ENCODE measurements around the gene SARNP. TPM values are rescaled to one million over a fixed set of nuclear protein-coding genes. Genes with fewer than 3 reads are reported as not detected.

SARNP gene
- total RNA-seq, 2 experiments from 2014 or later, result 86.1 to 92.0 TPM

DNA sequence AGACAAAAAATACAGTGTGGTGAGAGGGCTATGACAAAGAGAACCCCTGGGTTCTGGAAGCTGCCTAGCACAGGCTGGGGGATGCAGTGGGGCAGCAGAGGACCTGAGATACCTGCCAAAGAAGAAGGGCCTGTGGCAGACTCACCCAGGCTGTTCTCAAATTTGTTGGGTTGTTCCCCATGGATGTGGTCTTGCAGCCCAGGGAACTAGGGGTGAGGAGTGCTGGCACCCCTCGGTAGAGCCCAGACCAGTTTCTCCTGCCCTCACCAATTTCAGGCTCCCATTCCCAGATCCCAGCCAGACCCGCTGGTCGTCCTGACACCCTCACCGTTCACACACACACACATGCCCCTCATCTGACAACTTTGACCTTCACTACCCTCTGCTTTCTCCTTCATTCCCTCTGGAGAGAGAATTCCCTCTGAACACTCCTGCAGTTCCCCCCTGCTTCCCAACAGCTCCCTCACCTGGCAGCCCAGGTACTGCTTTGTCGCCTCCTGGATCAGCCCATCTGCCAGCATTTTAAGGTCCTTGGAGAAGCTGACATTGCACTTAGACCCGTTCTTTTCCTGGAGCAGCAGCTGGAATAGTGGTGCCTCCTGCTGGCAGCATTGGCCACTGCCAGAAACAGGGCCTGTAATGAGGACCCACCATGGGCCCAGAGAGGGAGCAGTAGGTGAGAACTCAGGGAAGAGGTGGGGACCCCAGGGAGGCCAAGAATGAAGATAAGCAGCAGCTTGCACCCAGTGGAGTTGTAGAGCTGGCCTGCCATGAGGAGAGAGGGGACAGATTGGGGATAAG, 80.5 kb downstream of the SARNP start:
- ChIA-PET CTCF (ENCODE audit: unreplicated experiment) (interaction anchor here (1.2 to 1.3 kb wide), 2 partner anchors 16 to 63 kb away, joined by 3 to 5 read pairs; no protein-coding TSS in a partner anchor), POLR2A (interaction anchor here (0.6 to 3.1 kb wide), 7 partner anchors 10 to 359 kb away, joined by 3 to 14 read pairs (median 4); partner anchors contain the start of genes BLOC1S1, ORMDL2 and SARNP)
- peaks cover 18% of the 10 kb centered on the region for H3K4me1 ChIP-seq (ENCODE audit: insufficient read depth, low read length, poor library complexity, severe bottlenecking)
- BruUV-seq (replicated peaks), result no TSS peak
- TF ChIP-seq, protein P1, sequence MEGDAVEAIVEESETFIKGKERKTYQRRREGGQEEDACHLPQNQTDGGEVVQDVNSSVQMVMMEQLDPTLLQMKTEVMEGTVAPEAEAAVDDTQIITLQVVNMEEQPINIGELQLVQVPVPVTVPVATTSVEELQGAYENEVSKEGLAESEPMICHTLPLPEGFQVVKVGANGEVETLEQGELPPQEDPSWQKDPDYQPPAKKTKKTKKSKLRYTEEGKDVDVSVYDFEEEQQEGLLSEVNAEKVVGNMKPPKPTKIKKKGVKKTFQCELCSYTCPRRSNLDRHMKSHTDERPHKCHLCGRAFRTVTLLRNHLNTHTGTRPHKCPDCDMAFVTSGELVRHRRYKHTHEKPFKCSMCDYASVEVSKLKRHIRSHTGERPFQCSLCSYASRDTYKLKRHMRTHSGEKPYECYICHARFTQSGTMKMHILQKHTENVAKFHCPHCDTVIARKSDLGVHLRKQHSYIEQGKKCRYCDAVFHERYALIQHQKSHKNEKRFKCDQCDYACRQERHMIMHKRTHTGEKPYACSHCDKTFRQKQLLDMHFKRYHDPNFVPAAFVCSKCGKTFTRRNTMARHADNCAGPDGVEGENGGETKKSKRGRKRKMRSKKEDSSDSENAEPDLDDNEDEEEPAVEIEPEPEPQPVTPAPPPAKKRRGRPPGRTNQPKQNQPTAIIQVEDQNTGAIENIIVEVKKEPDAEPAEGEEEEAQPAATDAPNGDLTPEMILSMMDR (conservative IDR thresholded peaks at IDR 0.05; ENCODE audit: low read length), result peak; percentile 90
- TF ChIP-seq EZH2phosphoT487 (IDR thresholded peaks at IDR 0.05; ENCODE audit: borderline replicate concordance, low read depth, low read length), result no peak
- H3K9me3 ChIP-seq (ENCODE audit: low read length), result no peaks in the 10 kb centered on the region
- no peaks in the 10 kb centered on the region for H3K9me2 ChIP-seq (ENCODE audit: insufficient read depth, low read length)
- peak overlapping the region; percentile 72 for H3K4me3 ChIP-seq (ENCODE audit: low read depth, low read length, poor library complexity, severe bottlenecking)
- no peaks in the 10 kb centered on the region for H3K36me3 ChIP-seq (ENCODE audit: insufficient read depth, low read length)
- peak overlapping the region; percentile 66 for H3K27ac ChIP-seq (ENCODE audit: low read depth, low read length, poor library complexity, severe bottlenecking)
- H3K4me2 ChIP-seq (ENCODE audit: low read length), result peak overlapping the region; percentile 94
- H3K79me2 ChIP-seq (ENCODE audit: insufficient read depth, low read depth, low read length), result no peaks in the 10 kb centered on the region
- peak; percentile 71 for DNase-seq (ENCODE audit: low spot score)
- peak overlapping the region; percentile 79; the same call in 1 of the 2 replicates for H2AFZ ChIP-seq (ENCODE audit: low read length)
- intact Hi-C loops (cut with micrococcal nuclease; ENCODE audit: unreplicated experiment), result loop anchor here (1.0 kb wide), 2 partner anchors 13 to 78 kb away; no protein-coding TSS in a partner anchor
- H4K20me1 ChIP-seq (ENCODE audit: insufficient read depth, low read length), result no peaks in the 10 kb centered on the region

DNA sequence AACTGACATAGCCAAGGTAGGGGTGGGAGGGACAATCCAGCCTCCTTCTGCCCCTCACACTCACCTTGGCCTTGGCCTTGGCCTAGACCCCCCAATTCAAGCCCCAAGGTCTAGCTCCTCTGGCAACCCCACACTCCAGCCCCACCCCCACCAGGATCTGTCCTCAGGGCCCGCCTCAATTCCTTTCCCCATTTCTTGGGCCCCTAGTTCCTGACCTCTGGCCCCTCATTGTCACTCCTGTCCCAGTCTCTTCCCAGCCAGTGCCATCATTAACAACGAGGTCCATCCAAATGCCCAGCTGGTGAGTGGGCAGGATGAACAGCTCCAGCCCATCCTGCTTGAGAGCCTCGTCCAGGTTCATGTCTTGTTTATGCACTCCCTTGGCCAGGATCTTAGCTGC, 81.4 kb downstream of the SARNP start:
- no peak for DNase-seq (ENCODE audit: low spot score)
- TF ChIP-seq EZH2phosphoT487 (IDR thresholded peaks at IDR 0.05; ENCODE audit: borderline replicate concordance, low read depth, low read length), result no peak
- TF ChIP-seq, protein P1 (conservative IDR thresholded peaks at IDR 0.05; ENCODE audit: low read length), result no peak
- H4K20me1 ChIP-seq (ENCODE audit: insufficient read depth, low read length), result no peaks in the 10 kb centered on the region
- ChIA-PET CTCF (ENCODE audit: unreplicated experiment) (no interaction called here), POLR2A (interaction anchor here (3.1 kb wide), 1 partner anchor 20 kb away, joined by 14 read pairs; the partner anchor contains the start of gene BLOC1S1)
- H3K9me3 ChIP-seq (ENCODE audit: low read length), result no peaks in the 10 kb centered on the region
- no TSS peak for BruUV-seq (replicated peaks)
- no peak overlapping the region for H3K4me2 ChIP-seq (ENCODE audit: low read length)
- H3K4me3 ChIP-seq (ENCODE audit: low read depth, low read length, poor library complexity, severe bottlenecking), result no peak overlapping the region
- no peaks in the 10 kb centered on the region for H3K36me3 ChIP-seq (ENCODE audit: insufficient read depth, low read length)
- no peak overlapping the region for H2AFZ ChIP-seq (ENCODE audit: low read length)
- H3K79me2 ChIP-seq (ENCODE audit: insufficient read depth, low read depth, low read length), result no peaks in the 10 kb centered on the region
- H3K9me2 ChIP-seq (ENCODE audit: insufficient read depth, low read length), result no peaks in the 10 kb centered on the region
- no peak overlapping the region for H3K27ac ChIP-seq (ENCODE audit: low read depth, low read length, poor library complexity, severe bottlenecking)
- H3K4me1 ChIP-seq (ENCODE audit: insufficient read depth, low read length, poor library complexity, severe bottlenecking), result peaks cover 16% of the 10 kb centered on the region
- intact Hi-C loops (cut with micrococcal nuclease; ENCODE audit: unreplicated experiment), result no loop called here

DNA sequence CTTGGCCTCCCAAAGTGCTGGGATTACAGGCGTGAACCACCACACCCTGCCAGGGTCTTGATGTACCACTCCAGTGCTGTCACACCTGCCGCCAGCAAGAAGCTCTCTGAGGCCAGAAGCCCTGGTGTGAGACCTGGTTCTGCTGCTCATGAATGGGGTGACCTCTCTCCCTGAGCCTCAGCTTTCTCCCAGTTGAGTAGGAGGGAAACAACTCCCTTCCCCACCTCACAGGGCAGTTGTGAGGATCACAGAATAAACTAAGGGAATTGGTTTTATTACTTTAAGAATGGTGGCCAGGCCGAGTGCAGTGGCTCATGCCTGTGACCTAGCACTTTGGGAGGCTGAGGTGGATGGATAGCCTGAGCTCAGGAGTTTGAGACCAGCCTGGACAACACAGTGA, 82.9 kb downstream of the SARNP start:
- BruUV-seq (replicated peaks), result no TSS peak
- Histone ChIP-seq H2AFZ (ENCODE audit: low read length) (no peak overlapping the region), H3K4me3 (ENCODE audit: low read depth, low read length, poor library complexity, severe bottlenecking) (no peak overlapping the region), H3K4me1 (ENCODE audit: insufficient read depth, low read length, poor library complexity, severe bottlenecking) (peaks cover 29% of the 10 kb centered on the region), H3K4me2 (ENCODE audit: low read length) (no peak overlapping the region), H3K27ac (ENCODE audit: low read depth, low read length, poor library complexity, severe bottlenecking) (no peak overlapping the region), H3K9me3 (ENCODE audit: low read length) (no peaks in the 10 kb centered on the region), H4K20me1 (ENCODE audit: insufficient read depth, low read length) (no peaks in the 10 kb centered on the region), H3K79me2 (ENCODE audit: insufficient read depth, low read depth, low read length) (no peaks in the 10 kb centered on the region), H3K9me2 (ENCODE audit: insufficient read depth, low read length) (no peaks in the 10 kb centered on the region), H3K36me3 (ENCODE audit: insufficient read depth, low read length) (no peaks in the 10 kb centered on the region)
- CTCF ChIA-PET (ENCODE audit: unreplicated experiment), result no interaction called here
- TF ChIP-seq, protein P1 (conservative IDR thresholded peaks at IDR 0.05; ENCODE audit: low read length), result no peak
- TF ChIP-seq EZH2phosphoT487 (IDR thresholded peaks at IDR 0.05; ENCODE audit: borderline replicate concordance, low read depth, low read length), result no peak
- no peak for DNase-seq (ENCODE audit: low spot score)
- intact Hi-C loops (cut with micrococcal nuclease; ENCODE audit: unreplicated experiment), result no loop called here
- POLR2A ChIA-PET, result interaction anchor here (0.8 kb wide), 1 partner anchor 15 kb away, joined by 4 read pairs; no protein-coding TSS in a partner anchor
